ENCODE measurements around the gene TOP3A.

GRCh38 chr17:18314059-18314730, 599 bp downstream of the TOP3A start:
- TF ChIP-seq, protein P1, sequence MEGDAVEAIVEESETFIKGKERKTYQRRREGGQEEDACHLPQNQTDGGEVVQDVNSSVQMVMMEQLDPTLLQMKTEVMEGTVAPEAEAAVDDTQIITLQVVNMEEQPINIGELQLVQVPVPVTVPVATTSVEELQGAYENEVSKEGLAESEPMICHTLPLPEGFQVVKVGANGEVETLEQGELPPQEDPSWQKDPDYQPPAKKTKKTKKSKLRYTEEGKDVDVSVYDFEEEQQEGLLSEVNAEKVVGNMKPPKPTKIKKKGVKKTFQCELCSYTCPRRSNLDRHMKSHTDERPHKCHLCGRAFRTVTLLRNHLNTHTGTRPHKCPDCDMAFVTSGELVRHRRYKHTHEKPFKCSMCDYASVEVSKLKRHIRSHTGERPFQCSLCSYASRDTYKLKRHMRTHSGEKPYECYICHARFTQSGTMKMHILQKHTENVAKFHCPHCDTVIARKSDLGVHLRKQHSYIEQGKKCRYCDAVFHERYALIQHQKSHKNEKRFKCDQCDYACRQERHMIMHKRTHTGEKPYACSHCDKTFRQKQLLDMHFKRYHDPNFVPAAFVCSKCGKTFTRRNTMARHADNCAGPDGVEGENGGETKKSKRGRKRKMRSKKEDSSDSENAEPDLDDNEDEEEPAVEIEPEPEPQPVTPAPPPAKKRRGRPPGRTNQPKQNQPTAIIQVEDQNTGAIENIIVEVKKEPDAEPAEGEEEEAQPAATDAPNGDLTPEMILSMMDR (IDR thresholded peaks at IDR 0.05): no peak
- TF ChIP-seq POLR2A (IDR thresholded peaks at IDR 0.05): no peak
